PC-9 (cell line): Measurements from ENCODE around the gene ACTL7A. TPM values are rescaled to one million over a fixed set of nuclear protein-coding genes. Genes with fewer than 3 reads are reported as not detected.

Experiments
- BruUV-seq: library from RNA; stranded (reverse); fragments of 400-500 nt; replicated peaks from 2 replicates; lab custom pipeline; 2021; lab: Mats Ljungman, UMichigan
- CTCF ChIA-PET: fragments of 300-600 bp; sonication (Branson Sonifier 250); formaldehyde crosslinking; loops from one replicate; lab custom pipeline; 2022; ENCODE audit warnings: antibody characterized with exemption; lab: Charles Lee
- POLR2A ChIA-PET: fragments of 300-600 bp; sonication (Branson Sonifier 250); formaldehyde crosslinking; loops from one replicate; lab custom pipeline; 2022; ENCODE audit warnings: antibody characterized with exemption; ENCODE audit not compliant: unreplicated experiment; lab: Charles Lee
- DNase-seq, 2 experiments: peaks; one replicate each; pipeline versions ENCODE4 v3.0.0 to v3.0.0-alpha.2; 2015 to 2022; ENCODE audit warnings: mixed read lengths in 1 of 2
- H2AFZ ChIP-seq: fragments of 200-600 bp; sonication (generic); 2 replicates; pipeline ENCODE4 v1.8.1; 2017; ENCODE audit warnings: antibody characterized with exemption
- H3F3A ChIP-seq: fragments of 200-600 bp; sonication (generic); 2 replicates; pipeline ENCODE4 v1.8.1; 2017; ENCODE audit warnings: antibody characterized with exemption, mild to moderate bottlenecking, low read depth; ENCODE audit not compliant: insufficient read depth
- H3K27ac ChIP-seq: fragments of 200-600 bp; sonication (generic); 2 replicates; pipeline ENCODE4 v1.6.1; 2016; ENCODE audit warnings: mixed run types
- H3K27me3 ChIP-seq: fragments of 200-600 bp; sonication (generic); 2 replicates; pipeline ENCODE4 v1.6.1; 2016; ENCODE audit warnings: low read depth, mixed run types; ENCODE audit not compliant: insufficient read depth
- H3K36me3 ChIP-seq: fragments of 200-600 bp; sonication (generic); 2 replicates; pipeline ENCODE4 v1.6.1; 2016; ENCODE audit warnings: low read depth, mixed run types
- H3K4me1 ChIP-seq: fragments of 200-600 bp; sonication (generic); replicated peaks from 2 replicates; pipeline ENCODE4 v1.6.1; 2016; ENCODE audit warnings: mixed run types; ENCODE audit not compliant: insufficient read depth
- H3K4me2 ChIP-seq: fragments of 200-600 bp; sonication (generic); 2 replicates; pipeline ENCODE4 v1.6.1; 2017; ENCODE audit warnings: mixed run types
- H3K4me3 ChIP-seq: fragments of 200-600 bp; sonication (generic); 2 replicates; pipeline ENCODE4 v1.6.1; 2016; ENCODE audit warnings: mixed run types
- H3K79me2 ChIP-seq: fragments of 200-600 bp; sonication (generic); 2 replicates; pipeline ENCODE4 v1.6.1; 2017; ENCODE audit warnings: low read depth, mixed run types
- H3K9me2 ChIP-seq: fragments of 200-600 bp; sonication (generic); 2 replicates; pipeline ENCODE4 v1.8.1; 2017; ENCODE audit warnings: mild to moderate bottlenecking; ENCODE audit not compliant: insufficient read depth
- H3K9me3 ChIP-seq: fragments of 200-600 bp; sonication (generic); 2 replicates; pipeline ENCODE4 v1.8.1; 2016; ENCODE audit warnings: low read depth; ENCODE audit not compliant: insufficient read depth
- H4K20me1 ChIP-seq: fragments of 200-600 bp; sonication (generic); 2 replicates; pipeline ENCODE4 v1.8.1; 2017; ENCODE audit not compliant: insufficient read depth
- CTCF ChIP-seq: fragments of 200-600 bp; sonication (generic); conservative IDR thresholded peaks from 2 replicates; pipeline ENCODE4 v1.6.1; 2017; ENCODE audit warnings: mixed run types, antibody characterized with exemption, mild to moderate bottlenecking, moderate library complexity
- EZH2 ChIP-seq: fragments of 200-600 bp; sonication (generic); IDR thresholded peaks from 2 replicates; pipeline ENCODE4 v1.8.0; 2017; ENCODE audit warnings: antibody characterized with exemption, low read depth
- intact Hi-C: fragments of 100-400 bp; cut with micrococcal nuclease; formaldehyde crosslinking; loops from one replicate; pipeline ENCODE4 v1.10.0; 2022; ENCODE audit not compliant: unreplicated experiment
- total RNA-seq: library from RNA; stranded (reverse); gene quantifications from 2 replicates; pipeline ENCODE4 v1.2.3, GENCODE V29; 2021

Gene ACTL7A
- total RNA-seq, 1 experiment from 2014 or later = not detected

GRCh38 chr9:108836319-108836718 is 25.7 kb upstream of the ACTL7A start:
- TF ChIP-seq CTCF (no peak), EZH2 (no peak)
- intact Hi-C loops = no loop called here
- Histone ChIP-seq H3K4me3 (no peak overlapping the region), H3K4me2 (no peak overlapping the region), H3K27me3 (no peaks in the 10 kb centered on the region), H3K9me3 (no peaks in the 10 kb centered on the region; the same call in 1 of the 2 replicates), H3K4me1 (peaks cover 19% of the 10 kb centered on the region), H4K20me1 (no peaks in the 10 kb centered on the region), H3F3A (no peaks in the 10 kb centered on the region; the same call in 1 of the 2 replicates), H3K27ac (no peak overlapping the region), H3K9me2 (no peaks in the 10 kb centered on the region), H3K79me2 (no peaks in the 10 kb centered on the region), H2AFZ (no peak overlapping the region), H3K36me3 (no peaks in the 10 kb centered on the region)
- no peak for DNase-seq
- ChIA-PET CTCF (interaction anchor here (0.6 kb wide), 1 partner anchor 209 kb away, joined by 5 read pairs; no protein-coding TSS in a partner anchor), POLR2A (interaction anchor here (0.6 kb wide), 1 partner anchor 197 kb away, joined by 4 read pairs; no protein-coding TSS in a partner anchor)
- BruUV-seq = no TSS peak

GRCh38 chr9:108836781-108837180 is 25.3 kb upstream of the ACTL7A start:
- H3K27ac ChIP-seq = no peak overlapping the region
- POLR2A ChIA-PET = interaction anchor here (0.6 kb wide), 1 partner anchor 198 kb away, joined by 4 read pairs; no protein-coding TSS in a partner anchor
- H3K4me2 ChIP-seq = no peak overlapping the region
- intact Hi-C loops = no loop called here
- TF ChIP-seq EZH2 (no peak), CTCF (no peak)
- no peak overlapping the region for H2AFZ ChIP-seq
- H3K36me3 ChIP-seq = no peaks in the 10 kb centered on the region
- no peaks in the 10 kb centered on the region for H4K20me1 ChIP-seq
- peaks cover 19% of the 10 kb centered on the region for H3K4me1 ChIP-seq
- no TSS peak for BruUV-seq
- H3K4me3 ChIP-seq = no peak overlapping the region
- no peaks in the 10 kb centered on the region; the same call in 1 of the 2 replicates for H3F3A ChIP-seq
- H3K9me2 ChIP-seq = no peaks in the 10 kb centered on the region
- no peaks in the 10 kb centered on the region for H3K79me2 ChIP-seq
- DNase-seq = no peak
- H3K9me3 ChIP-seq = no peaks in the 10 kb centered on the region; the same call in 1 of the 2 replicates
- CTCF ChIA-PET = interaction anchor here (0.6 kb wide), 1 partner anchor 244 kb away, joined by 3 read pairs; no protein-coding TSS in a partner anchor
- no peaks in the 10 kb centered on the region for H3K27me3 ChIP-seq

- Histone ChIP-seq H3K4me1 (peaks cover 19% of the 10 kb centered on the region), H3F3A (no peaks in the 10 kb centered on the region; the same call in 1 of the 2 replicates), H3K9me2 (no peaks in the 10 kb centered on the region), H3K9me3 (no peaks in the 10 kb centered on the region; the same call in 1 of the 2 replicates), H3K4me3 (no peak overlapping the region), H3K27me3 (no peaks in the 10 kb centered on the region), H3K4me2 (peak overlapping the region; percentile 26; the same call in 1 of the 2 replicates), H3K36me3 (no peaks in the 10 kb centered on the region), H3K79me2 (no peaks in the 10 kb centered on the region), H4K20me1 (no peaks in the 10 kb centered on the region), H3K27ac (no peak overlapping the region), H2AFZ (no peak overlapping the region)
- TF ChIP-seq CTCF = no peak
- no peak for TF ChIP-seq EZH2
- ChIA-PET CTCF (no interaction called here), POLR2A (no interaction called here)
- no TSS peak for BruUV-seq
- intact Hi-C loops = no loop called here
- DNase-seq = no peak
These were observed 24.5 kb upstream of the ACTL7A start for GRCh38 chr9:108837530-108837929.
